HS-5 (cell line): ENCODE measurements around the gene FBXW12.

Experiments
- DNase-seq: peaks from one replicate; pipeline ENCODE4 v3.0.0-alpha.2; 2012; ENCODE audit warnings: low read depth

FBXW12 gene

GRCh38 chr3:48423241-48423882, 51.3 kb downstream of the FBXW12 start:
- no peak for DNase-seq

GRCh38 chr3:48423883-48424695, 52.1 kb downstream of the FBXW12 start:
- no peak for DNase-seq

GRCh38 chr3:48425281-48425812, 53.3 kb downstream of the FBXW12 start:
- no peak for DNase-seq

- DNase-seq: no peak
Observed at GRCh38 chr3:48426401-48426909, 54.4 kb downstream of the FBXW12 start.

GRCh38 chr3:48426944-48427629, 55.1 kb downstream of the FBXW12 start:
- DNase-seq: no peak

GRCh38 chr3:48427630-48427962, 55.6 kb downstream of the FBXW12 start:
- no peak for DNase-seq

- DNase-seq: no peak
Observed at GRCh38 chr3:48428088-48428571, 56.1 kb downstream of the FBXW12 start.

GRCh38 chr3:48428572-48429316, 56.7 kb downstream of the FBXW12 start:
- no peak for DNase-seq

GRCh38 chr3:48429317-48429959, 57.4 kb downstream of the FBXW12 start:
- DNase-seq: no peak

- no peak for DNase-seq
Observed at GRCh38 chr3:48429960-48430707, 58.1 kb downstream of the FBXW12 start, which contains the start of gene PLXNB1. PLXNB1 (minus strand) TSS chr3:48430086; CDS start chr3:48424611, 5,475 bp downstream.

- DNase-seq: no peak
Observed at GRCh38 chr3:48430708-48431101, 58.7 kb downstream of the FBXW12 start.

- no peak for DNase-seq
Observed at GRCh38 chr3:48431224-48432029, 59.4 kb downstream of the FBXW12 start.

- no peak for DNase-seq
Observed at GRCh38 chr3:48432411-48433371, 60.7 kb downstream of the FBXW12 start.

- DNase-seq: no peak
Observed at GRCh38 chr3:48433472-48434118, 61.6 kb downstream of the FBXW12 start.

GRCh38 chr3:48434591-48435222, 62.7 kb downstream of the FBXW12 start:
- no peak for DNase-seq

- no peak for DNase-seq
Observed at GRCh38 chr3:48435223-48435595, 63.2 kb downstream of the FBXW12 start.

- DNase-seq: no peak
Observed at GRCh38 chr3:48435774-48436476, 63.9 kb downstream of the FBXW12 start.
